ENCODE results near the gene FGD5.

DNA sequence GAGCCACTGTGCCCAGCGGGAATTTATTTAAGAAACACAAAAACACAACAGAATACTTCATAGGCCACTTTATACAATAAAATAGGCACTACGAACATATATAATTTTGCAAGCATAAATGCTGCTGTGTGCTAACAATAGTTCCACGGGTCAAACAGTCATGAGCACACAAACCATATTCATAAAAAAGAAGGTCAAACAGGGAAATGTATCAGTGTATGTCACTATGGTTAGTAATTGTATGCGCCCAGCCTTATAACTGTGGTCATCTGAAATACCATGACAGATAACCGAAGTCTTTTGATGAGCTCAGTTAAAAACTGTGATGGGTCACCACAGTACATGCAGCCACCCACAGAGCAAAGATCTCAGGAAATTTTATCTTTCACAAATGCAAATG is 90.5 kb downstream of the FGD5 start:
- TF ChIP-seq, protein P1, sequence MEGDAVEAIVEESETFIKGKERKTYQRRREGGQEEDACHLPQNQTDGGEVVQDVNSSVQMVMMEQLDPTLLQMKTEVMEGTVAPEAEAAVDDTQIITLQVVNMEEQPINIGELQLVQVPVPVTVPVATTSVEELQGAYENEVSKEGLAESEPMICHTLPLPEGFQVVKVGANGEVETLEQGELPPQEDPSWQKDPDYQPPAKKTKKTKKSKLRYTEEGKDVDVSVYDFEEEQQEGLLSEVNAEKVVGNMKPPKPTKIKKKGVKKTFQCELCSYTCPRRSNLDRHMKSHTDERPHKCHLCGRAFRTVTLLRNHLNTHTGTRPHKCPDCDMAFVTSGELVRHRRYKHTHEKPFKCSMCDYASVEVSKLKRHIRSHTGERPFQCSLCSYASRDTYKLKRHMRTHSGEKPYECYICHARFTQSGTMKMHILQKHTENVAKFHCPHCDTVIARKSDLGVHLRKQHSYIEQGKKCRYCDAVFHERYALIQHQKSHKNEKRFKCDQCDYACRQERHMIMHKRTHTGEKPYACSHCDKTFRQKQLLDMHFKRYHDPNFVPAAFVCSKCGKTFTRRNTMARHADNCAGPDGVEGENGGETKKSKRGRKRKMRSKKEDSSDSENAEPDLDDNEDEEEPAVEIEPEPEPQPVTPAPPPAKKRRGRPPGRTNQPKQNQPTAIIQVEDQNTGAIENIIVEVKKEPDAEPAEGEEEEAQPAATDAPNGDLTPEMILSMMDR (IDR thresholded peaks at IDR 0.05): no peak
- no peak for TF ChIP-seq POLR2A (IDR thresholded peaks at IDR 0.05)

Data from vagina (tissue), 2 donors.